Loucy (cell line): ENCODE results near the gene GATA6.

Experiments used
- EZH2phosphoT487 ChIP-seq: fragments of 200-600 bp; IDR thresholded peaks from 2 replicates; pipeline ENCODE4 v1.6.1; 2018; ENCODE audit warnings: antibody characterized with exemption, mild to moderate bottlenecking, moderate library complexity, borderline replicate concordance
- TF ChIP-seq, protein P1 (sequence below): fragments of 200-600 bp; sonication (generic); conservative IDR thresholded peaks from 2 replicates; pipeline ENCODE4 v1.5.1; 2014; ENCODE audit warnings: mild to moderate bottlenecking, antibody characterized with exemption, low read length

DNA sequence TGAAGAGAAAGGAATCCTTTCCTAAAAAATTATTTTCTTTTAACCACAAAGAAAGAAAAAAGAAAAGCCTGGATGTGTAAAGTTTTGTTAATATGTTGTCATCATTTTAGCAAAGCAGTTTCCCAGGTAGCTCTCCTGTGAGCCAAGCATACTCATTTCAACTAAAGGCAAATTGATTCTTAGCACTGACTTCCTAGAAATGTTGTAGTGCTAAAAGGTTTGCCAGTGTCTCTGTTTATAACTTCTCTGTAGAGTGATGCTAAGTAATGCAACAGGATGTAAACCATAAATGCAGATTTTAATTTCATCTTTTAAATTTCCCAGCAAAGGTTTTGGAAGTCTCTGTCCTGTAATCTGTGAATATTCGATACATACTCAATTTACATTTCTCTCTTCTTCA lies 10.2 kb downstream of the GATA6 start:
- TF ChIP-seq, protein P1, sequence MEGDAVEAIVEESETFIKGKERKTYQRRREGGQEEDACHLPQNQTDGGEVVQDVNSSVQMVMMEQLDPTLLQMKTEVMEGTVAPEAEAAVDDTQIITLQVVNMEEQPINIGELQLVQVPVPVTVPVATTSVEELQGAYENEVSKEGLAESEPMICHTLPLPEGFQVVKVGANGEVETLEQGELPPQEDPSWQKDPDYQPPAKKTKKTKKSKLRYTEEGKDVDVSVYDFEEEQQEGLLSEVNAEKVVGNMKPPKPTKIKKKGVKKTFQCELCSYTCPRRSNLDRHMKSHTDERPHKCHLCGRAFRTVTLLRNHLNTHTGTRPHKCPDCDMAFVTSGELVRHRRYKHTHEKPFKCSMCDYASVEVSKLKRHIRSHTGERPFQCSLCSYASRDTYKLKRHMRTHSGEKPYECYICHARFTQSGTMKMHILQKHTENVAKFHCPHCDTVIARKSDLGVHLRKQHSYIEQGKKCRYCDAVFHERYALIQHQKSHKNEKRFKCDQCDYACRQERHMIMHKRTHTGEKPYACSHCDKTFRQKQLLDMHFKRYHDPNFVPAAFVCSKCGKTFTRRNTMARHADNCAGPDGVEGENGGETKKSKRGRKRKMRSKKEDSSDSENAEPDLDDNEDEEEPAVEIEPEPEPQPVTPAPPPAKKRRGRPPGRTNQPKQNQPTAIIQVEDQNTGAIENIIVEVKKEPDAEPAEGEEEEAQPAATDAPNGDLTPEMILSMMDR = no peak
- no peak for TF ChIP-seq EZH2phosphoT487
